Measurements from ENCODE around the gene WHRN. TPM values are rescaled to one million over a fixed set of nuclear protein-coding genes. Genes with fewer than 3 reads are reported as not detected.

The WHRN gene
- polyA plus RNA-seq, 4 donors = 2.7 to 12.9 (median 7.9) TPM

DNA sequence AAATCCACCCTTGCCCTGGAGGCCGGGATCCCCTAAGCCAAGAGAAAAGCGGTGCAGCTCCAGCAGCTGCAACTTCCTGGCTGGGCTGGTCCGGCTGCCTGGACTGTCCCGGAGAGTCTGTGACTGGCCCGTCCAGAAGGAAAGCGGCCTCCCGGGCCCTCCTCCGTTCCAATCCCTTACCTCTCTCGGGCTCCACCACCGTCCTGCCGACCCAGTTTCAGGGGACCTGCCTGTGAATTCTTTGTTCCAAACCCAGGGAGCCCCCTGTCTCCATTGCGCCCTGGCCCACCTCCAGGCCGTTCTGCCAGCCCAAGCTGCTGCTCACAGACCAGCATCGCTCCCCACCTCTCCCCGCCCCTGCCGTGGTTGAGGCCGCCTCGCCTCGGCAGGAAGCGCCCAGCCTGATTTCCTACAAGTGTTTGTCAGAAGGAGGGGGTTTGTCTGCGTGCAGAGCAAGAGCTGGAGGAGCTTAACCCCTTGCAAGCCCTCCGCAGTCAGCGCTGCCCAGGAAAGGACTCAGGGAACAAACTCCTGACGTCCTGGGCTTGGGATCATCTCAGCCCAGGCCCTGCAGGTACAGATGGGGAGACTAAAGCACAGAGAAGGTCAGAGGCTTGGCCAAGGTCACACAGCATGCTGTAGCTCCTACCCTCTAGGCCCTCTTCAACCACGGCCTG is 117.5 kb downstream of the WHRN start, which contains the start of gene AKNA:
AKNA (minus strand) TSS at position 303 of the 677 bp plus-strand sequence. CDS start 6,649 bp downstream, outside the sequence.
- peaks cover 0 to 53% (median 12%) of the 10 kb centered on the region in 3 donors for H3K4me1 ChIP-seq (ENCODE audit: control insufficient read depth in 3 of 3, insufficient read depth in 2 of 3, low read depth in 1 of 3, low read length in 2 of 3)
- peak within 1 kb of the TSS; percentile 45 to 89 (median 64) for H3K4me3 ChIP-seq (ENCODE audit: low read depth in 1 of 3, low read length in 3 of 3)
- 10 to 27% (median 24%) methylated on average over 25 of the region's 25 CpGs for WGBS, 3 donors
- no peaks in the 10 kb centered on the region for H3K9me3 ChIP-seq (ENCODE audit: control insufficient read depth in 2 of 2, insufficient read depth in 1 of 2, low read depth in 1 of 2, low read length in 1 of 2)
- no peaks in the 10 kb centered on the region for H3K27me3 ChIP-seq (ENCODE audit: control insufficient read depth in 3 of 3, insufficient read depth in 3 of 3, low read length in 3 of 3)
- FAIRE-seq = no peak
- peaks cover 0 to 18% (median 0%) of the 10 kb centered on the region in 3 donors for H3K36me3 ChIP-seq (ENCODE audit: control insufficient read depth in 3 of 3, insufficient read depth in 2 of 3, low read depth in 1 of 3, low read length in 3 of 3)
- peak within 1 kb of the TSS; percentile 66 to 83 (median 77) for H3K27ac ChIP-seq (ENCODE audit: low read depth in 1 of 3, low read length in 2 of 3)
- peak; percentile 68 to 76 for DNase-seq

DNA sequence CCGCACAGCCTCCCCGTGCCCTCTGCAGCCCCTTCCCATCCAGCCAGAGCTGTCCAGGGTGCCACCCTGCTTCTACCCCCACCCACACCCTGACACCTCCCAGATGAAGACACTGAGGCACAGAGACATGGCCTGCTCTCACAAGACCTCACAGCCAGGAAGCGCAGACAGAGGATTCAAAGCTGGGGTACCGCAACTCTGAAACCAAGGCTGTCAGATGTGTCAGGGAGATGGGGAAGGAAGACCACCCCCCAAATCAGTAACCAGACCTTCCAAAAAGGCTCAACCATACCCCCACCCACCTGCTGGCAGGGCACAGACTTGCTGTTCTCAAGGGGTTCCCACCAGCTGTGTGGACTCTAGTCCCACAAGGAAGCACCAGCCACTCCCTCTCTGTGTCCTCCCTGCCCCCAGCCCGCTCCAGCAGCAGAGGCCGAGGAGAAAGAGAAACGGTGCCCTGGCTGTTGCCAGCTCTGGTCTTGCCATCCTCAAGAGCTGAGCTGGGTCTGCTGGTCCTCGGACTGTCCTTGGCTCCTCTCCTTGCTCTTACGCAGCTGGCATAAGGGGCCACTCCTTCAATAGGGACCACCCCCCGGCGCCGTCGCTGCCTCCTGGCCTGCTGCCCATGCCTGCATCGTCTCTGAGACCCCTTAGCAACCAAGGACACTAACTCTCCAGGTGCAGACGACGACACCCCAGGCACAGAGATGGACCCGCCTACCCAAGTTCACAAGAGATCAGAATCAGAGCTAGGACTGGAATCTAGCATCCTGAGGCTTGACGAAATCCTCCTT is 118.2 kb downstream of the WHRN start:
- 8 to 11% (median 10%) methylated on average over 15 to 18 of the region's 18 CpGs for WGBS, 3 donors
- DNase-seq (peak; percentile 77 to 81), FAIRE-seq (no peak)
- Histone ChIP-seq H3K27ac (ENCODE audit: low read depth in 1 of 3, low read length in 2 of 3) (peak overlapping the region; percentile 66 to 83 (median 77)), H3K4me1 (ENCODE audit: control insufficient read depth in 3 of 3, insufficient read depth in 2 of 3, low read depth in 1 of 3, low read length in 2 of 3) (peaks cover 0 to 46% (median 12%) of the 10 kb centered on the region in 3 donors), H3K4me3 (ENCODE audit: low read depth in 1 of 3, low read length in 3 of 3) (peak overlapping the region; percentile 45 to 89 (median 64)), H3K36me3 (ENCODE audit: control insufficient read depth in 3 of 3, insufficient read depth in 2 of 3, low read depth in 1 of 3, low read length in 3 of 3) (peaks cover 0 to 21% (median 0%) of the 10 kb centered on the region in 3 donors), H3K27me3 (ENCODE audit: control insufficient read depth in 3 of 3, insufficient read depth in 3 of 3, low read length in 3 of 3) (no peaks in the 10 kb centered on the region), H3K9me3 (ENCODE audit: control insufficient read depth in 2 of 2, insufficient read depth in 1 of 2, low read depth in 1 of 2, low read length in 1 of 2) (no peaks in the 10 kb centered on the region)

DNA sequence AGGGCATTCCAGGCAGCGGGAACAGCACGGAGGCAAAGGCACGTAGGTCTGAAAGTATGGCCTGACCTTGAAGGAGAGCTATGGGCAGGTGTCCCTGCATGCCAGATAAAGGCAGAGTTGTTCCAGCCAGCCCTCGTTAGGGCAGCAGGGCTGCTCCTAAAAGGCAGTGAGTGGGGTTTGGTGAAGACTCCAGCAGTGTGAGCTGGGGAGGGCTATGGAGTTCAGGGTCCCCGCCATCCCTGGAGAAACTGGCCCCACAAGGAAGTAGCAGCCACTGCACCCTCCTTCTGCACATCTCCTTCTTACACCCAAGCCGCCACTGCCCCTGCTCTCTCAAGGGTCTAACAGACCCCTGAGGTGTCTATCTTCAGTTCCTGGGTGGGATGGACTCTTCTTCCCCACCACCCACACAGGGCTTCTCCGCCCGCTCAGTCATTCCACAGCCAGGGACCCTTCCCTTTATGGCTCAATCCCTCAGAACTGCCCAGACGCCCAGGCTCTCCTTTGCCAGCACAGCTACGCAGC is 118.8 kb downstream of the WHRN start:
- FAIRE-seq (no peak), DNase-seq (peak; percentile 27 to 37)
- Histone ChIP-seq H3K4me3 (ENCODE audit: low read depth in 1 of 3, low read length in 3 of 3) (peak overlapping the region; percentile 45 to 89 (median 64)), H3K27ac (ENCODE audit: low read depth in 1 of 3, low read length in 2 of 3) (peak overlapping the region; percentile 66 to 83 (median 77)), H3K9me3 (ENCODE audit: control insufficient read depth in 2 of 2, insufficient read depth in 1 of 2, low read depth in 1 of 2, low read length in 1 of 2) (no peaks in the 10 kb centered on the region), H3K36me3 (ENCODE audit: control insufficient read depth in 3 of 3, insufficient read depth in 2 of 3, low read depth in 1 of 3, low read length in 3 of 3) (peaks cover 0 to 25% (median 0%) of the 10 kb centered on the region in 3 donors), H3K27me3 (ENCODE audit: control insufficient read depth in 3 of 3, insufficient read depth in 3 of 3, low read length in 3 of 3) (no peaks in the 10 kb centered on the region), H3K4me1 (ENCODE audit: control insufficient read depth in 3 of 3, insufficient read depth in 2 of 3, low read depth in 1 of 3, low read length in 2 of 3) (peaks cover 0 to 43% (median 12%) of the 10 kb centered on the region in 3 donors)
- WGBS, 3 donors = 22 to 29% (median 24%) methylated on average over 9 to 10 of the region's 10 CpGs

DNA sequence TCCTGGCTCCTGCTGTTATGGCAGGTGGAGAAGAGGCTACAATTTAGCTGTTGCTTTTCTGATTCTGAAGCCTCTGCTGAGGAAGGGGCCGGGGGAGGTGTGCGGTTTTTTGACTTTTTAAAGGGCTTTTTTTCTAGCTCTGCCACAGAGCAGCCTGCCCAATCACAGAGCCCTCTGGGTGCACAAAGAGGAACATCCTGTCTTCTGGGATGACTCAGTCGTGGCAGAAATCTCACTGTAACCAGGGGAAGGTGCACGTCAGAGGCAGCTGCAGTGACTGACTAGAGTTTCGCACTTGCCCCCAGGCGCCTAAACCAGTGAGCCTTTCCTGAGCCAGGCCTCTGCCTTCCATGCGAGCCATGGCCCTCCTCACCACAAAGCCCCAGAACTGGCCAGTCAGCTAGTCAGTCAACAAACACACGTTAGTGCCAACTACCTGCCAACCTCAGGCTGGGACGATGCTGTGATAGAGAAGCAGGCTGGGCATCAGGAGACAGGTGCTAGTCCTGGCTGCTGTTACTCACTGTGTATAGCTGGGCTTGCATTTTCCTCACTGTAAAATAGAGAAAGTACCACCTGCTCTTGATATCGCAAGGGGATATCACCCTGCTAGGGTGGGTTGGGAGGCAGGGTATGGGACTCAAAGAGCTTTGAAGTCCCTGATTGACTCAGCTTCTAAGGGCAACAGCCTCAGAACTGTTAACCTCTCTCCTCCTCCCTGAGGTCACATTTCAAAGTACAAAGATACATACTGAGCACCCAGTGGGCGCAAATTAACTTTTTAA is 119.7 kb downstream of the WHRN start:
- Histone ChIP-seq H3K36me3 (ENCODE audit: control insufficient read depth in 3 of 3, insufficient read depth in 2 of 3, low read depth in 1 of 3, low read length in 3 of 3) (peaks cover 0 to 32% (median 0%) of the 10 kb centered on the region in 3 donors), H3K9me3 (ENCODE audit: control insufficient read depth in 2 of 2, insufficient read depth in 1 of 2, low read depth in 1 of 2, low read length in 1 of 2) (no peaks in the 10 kb centered on the region), H3K4me3 (ENCODE audit: low read depth in 1 of 3, low read length in 3 of 3) (peak overlapping the region in 2 of 3 donors; percentile 45 to 64), H3K27ac (ENCODE audit: low read depth in 1 of 3, low read length in 2 of 3) (peak overlapping the region; percentile 63 to 94 (median 66)), H3K27me3 (ENCODE audit: control insufficient read depth in 3 of 3, insufficient read depth in 3 of 3, low read length in 3 of 3) (no peaks in the 10 kb centered on the region), H3K4me1 (ENCODE audit: control insufficient read depth in 3 of 3, insufficient read depth in 2 of 3, low read depth in 1 of 3, low read length in 2 of 3) (peaks cover 0 to 39% (median 12%) of the 10 kb centered on the region in 3 donors)
- WGBS, 3 donors = 30 to 41% (median 40%) methylated on average over 11 of the region's 11 CpGs
- DNase-seq (peak; percentile 70 to 77), FAIRE-seq (no peak)

DNA sequence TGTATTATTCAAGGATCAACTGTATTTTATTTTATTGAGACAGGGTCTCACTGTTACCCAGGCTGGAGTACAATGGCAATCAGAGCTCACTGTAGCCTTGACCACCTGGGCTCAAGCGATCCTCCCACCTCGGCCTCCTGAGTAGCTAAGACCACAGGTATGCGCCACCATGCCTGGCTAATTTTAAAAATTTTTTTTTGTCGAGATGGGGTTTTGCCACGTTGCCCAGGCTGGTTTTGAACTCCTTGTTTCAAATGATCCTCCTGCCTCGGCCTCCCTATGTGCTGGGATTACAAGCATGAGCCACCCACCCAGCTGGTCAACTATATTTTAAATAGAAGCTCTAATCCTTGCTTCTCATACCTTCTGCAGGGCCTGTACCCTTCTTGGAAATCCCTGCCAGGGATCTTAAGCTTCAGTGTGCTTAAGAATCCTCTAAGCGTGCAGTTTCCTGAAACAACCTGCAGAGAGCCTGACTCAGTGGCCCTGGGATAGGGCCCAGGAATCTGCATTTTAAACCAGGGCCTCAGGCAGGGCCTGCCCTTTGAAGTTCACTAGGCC is 120.4 kb downstream of the WHRN start:
- Histone ChIP-seq H3K9me3 (ENCODE audit: control insufficient read depth in 2 of 2, insufficient read depth in 1 of 2, low read depth in 1 of 2, low read length in 1 of 2) (no peaks in the 10 kb centered on the region), H3K27me3 (ENCODE audit: control insufficient read depth in 3 of 3, insufficient read depth in 3 of 3, low read length in 3 of 3) (no peaks in the 10 kb centered on the region), H3K36me3 (ENCODE audit: control insufficient read depth in 3 of 3, insufficient read depth in 2 of 3, low read depth in 1 of 3, low read length in 3 of 3) (peaks cover 0 to 33% (median 0%) of the 10 kb centered on the region in 3 donors), H3K4me3 (ENCODE audit: low read depth in 1 of 3, low read length in 3 of 3) (peak overlapping the region in 1 of 3 donors; percentile 6), H3K4me1 (ENCODE audit: control insufficient read depth in 3 of 3, insufficient read depth in 2 of 3, low read depth in 1 of 3, low read length in 2 of 3) (peaks cover 0 to 38% (median 9%) of the 10 kb centered on the region in 3 donors), H3K27ac (ENCODE audit: low read depth in 1 of 3, low read length in 2 of 3) (peak overlapping the region; percentile 2 to 94 (median 63))
- DNase-seq = no peak
- FAIRE-seq = no peak
- WGBS, 3 donors = 69 to 83% (median 69%) methylated on average over 7 of the region's 7 CpGs

DNA sequence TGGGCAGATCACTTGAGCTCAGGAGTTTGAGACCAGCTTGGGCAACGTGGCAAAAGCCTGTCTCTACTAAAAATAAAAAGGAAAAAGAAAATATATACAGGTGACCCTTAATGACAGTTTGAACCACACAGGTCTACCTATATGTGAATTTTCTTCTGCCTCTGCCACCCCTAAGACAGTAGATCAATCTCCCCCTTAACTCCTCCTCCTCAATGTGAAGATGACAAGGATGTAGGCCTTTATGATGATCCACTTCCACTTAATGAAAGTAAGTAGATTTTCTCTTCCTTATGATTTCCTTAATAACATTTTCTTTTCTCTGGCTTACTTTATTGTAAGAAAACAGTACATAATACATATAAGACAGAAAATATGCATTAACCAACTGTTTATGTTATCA is 120.9 kb downstream of the WHRN start:
- DNase-seq = no peak
- Histone ChIP-seq H3K4me3 (ENCODE audit: low read depth in 1 of 3, low read length in 3 of 3) (no peak overlapping the region), H3K27me3 (ENCODE audit: control insufficient read depth in 3 of 3, insufficient read depth in 3 of 3, low read length in 3 of 3) (no peaks in the 10 kb centered on the region), H3K4me1 (ENCODE audit: control insufficient read depth in 3 of 3, insufficient read depth in 2 of 3, low read depth in 1 of 3, low read length in 2 of 3) (peaks cover 0 to 34% (median 9%) of the 10 kb centered on the region in 3 donors), H3K36me3 (ENCODE audit: control insufficient read depth in 3 of 3, insufficient read depth in 2 of 3, low read depth in 1 of 3, low read length in 3 of 3) (peaks cover 0 to 37% (median 0%) of the 10 kb centered on the region in 3 donors), H3K9me3 (ENCODE audit: control insufficient read depth in 2 of 2, insufficient read depth in 1 of 2, low read depth in 1 of 2, low read length in 1 of 2) (no peaks in the 10 kb centered on the region), H3K27ac (ENCODE audit: low read depth in 1 of 3, low read length in 2 of 3) (peak overlapping the region in 2 of 3 donors; percentile 17 to 77)
- FAIRE-seq = no peak
- 38 to 76% (median 50%) methylated on average over 1 of the region's 1 CpG for WGBS, 3 donors

DNA sequence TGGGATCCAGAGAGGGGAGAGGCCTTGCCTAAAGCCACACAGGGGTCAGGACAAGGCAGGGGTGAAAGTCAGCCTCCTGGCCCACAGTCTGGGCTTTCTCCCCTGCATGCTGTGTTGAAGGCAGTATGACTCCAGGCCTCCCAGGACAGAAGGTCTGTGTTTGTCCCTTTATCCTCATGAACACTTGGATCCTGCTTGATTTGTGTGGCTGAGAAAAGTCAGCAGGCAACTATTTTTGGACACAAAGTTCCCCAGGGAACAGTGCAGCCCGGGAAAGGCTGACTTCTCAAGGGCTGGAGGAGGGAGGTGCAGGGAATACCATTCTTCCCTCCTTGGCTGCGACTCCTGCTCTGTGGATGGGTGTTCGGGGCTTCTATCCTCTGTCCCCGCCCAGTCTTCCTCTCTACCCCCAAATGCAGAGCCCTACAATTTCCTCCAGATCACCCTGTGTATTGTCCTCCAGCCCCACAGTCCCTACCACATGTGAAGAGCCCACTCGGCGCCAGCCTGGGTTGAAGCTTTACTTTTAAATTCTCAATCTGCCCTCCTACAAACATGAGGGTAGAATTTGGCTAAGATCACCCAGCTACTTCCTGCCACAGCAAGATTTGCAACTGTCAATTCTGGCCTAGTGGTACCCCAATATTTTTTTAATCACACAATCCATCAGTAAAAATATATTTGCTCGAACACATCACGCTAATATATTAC is 121.6 kb downstream of the WHRN start:
- Histone ChIP-seq H3K9me3 (ENCODE audit: control insufficient read depth in 2 of 2, insufficient read depth in 1 of 2, low read depth in 1 of 2, low read length in 1 of 2) (no peaks in the 10 kb centered on the region), H3K27me3 (ENCODE audit: control insufficient read depth in 3 of 3, insufficient read depth in 3 of 3, low read length in 3 of 3) (no peaks in the 10 kb centered on the region), H3K4me1 (ENCODE audit: control insufficient read depth in 3 of 3, insufficient read depth in 2 of 3, low read depth in 1 of 3, low read length in 2 of 3) (peaks cover 0 to 34% (median 9%) of the 10 kb centered on the region in 3 donors), H3K36me3 (ENCODE audit: control insufficient read depth in 3 of 3, insufficient read depth in 2 of 3, low read depth in 1 of 3, low read length in 3 of 3) (peaks cover 0 to 41% (median 2%) of the 10 kb centered on the region in 3 donors), H3K27ac (ENCODE audit: low read depth in 1 of 3, low read length in 2 of 3) (peak overlapping the region; percentile 12 to 77 (median 23)), H3K4me3 (ENCODE audit: low read depth in 1 of 3, low read length in 3 of 3) (peak overlapping the region in 1 of 3 donors; percentile 24)
- 46 to 87% (median 58%) methylated on average over 8 of the region's 8 CpGs for WGBS, 3 donors
- DNase-seq (no peak), FAIRE-seq (no peak)
